ENCODE data around the gene ZNF575. TPM values are rescaled to one million over a fixed set of nuclear protein-coding genes. Genes with fewer than 3 reads are reported as not detected.

The ZNF575 gene
- total RNA-seq, 1 experiment from 2014 or later = 2.8 TPM

DNA sequence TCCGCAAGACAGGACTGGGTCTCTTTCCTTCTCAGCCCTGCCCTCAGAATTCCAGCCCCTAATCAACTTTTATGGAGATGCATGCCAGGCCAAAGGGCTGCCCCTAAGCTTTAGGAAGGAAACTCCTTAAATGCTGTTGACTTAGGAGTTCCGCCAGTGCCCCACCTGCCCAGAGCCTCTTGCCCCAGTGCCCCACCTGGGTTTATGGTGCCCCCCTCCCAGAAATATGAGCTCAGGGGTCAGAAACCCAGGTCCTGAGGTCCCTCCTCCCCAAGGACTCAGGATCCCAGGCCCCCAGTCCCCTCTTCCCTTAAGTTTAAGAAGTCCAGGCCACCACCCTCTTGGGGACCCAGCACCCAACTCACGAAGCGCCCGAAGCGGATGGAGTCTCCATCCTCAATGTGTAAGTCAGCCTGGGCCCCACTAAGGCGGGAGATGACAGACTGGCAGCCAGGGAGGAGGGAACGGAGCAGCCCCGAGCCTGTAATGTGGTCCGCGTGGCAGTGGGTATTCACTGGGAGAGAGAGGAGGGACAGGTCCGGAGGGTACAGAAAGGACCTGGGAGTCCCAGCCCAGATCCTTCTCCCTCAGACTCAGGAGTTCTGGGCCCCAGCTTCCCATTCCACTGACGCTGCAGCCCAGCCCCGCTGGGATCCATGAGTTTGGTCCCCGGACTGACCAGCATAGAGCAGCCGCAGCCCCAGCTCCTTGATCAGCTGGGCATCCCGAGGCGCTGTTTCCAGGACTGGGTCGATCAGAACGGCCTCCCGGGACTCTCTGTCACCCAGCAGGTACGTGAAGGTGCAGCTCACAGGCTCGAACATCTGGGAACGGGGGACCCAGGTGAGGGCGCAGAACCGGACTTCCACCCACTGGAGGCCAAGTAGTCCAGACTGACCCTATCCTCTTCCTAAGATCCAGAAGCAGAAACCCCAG is 6.9 kb upstream of the ZNF575 start:
- Mint-ChIP-seq H3K27me3 (ENCODE audit: unreplicated experiment) (no peaks in the 10 kb centered on the region), H3K4me1 (ENCODE audit: low read depth, unreplicated experiment) (peaks cover 19% of the 10 kb centered on the region), H3K4me3 (ENCODE audit: low read depth, unreplicated experiment) (peak overlapping the region; percentile 96), H3K36me3 (ENCODE audit: insufficient read depth, unreplicated experiment) (peaks cover 31% of the 10 kb centered on the region), H3K9me3 (ENCODE audit: low read depth, unreplicated experiment) (no peaks in the 10 kb centered on the region), H3K27ac (ENCODE audit: unreplicated experiment) (peak overlapping the region; percentile 79)
- no TSS peak for BruUV-seq (replicated peaks)
- intact Hi-C loops (cut with micrococcal nuclease; ENCODE audit: unreplicated experiment) = no loop called here
- CTCF ChIA-PET = interaction anchor here (1.3 kb wide), 1 partner anchor 79 kb away, joined by 5 read pairs; no protein-coding TSS in a partner anchor
- DNase-seq = peak; percentile 48
- TF ChIP-seq, protein P1, sequence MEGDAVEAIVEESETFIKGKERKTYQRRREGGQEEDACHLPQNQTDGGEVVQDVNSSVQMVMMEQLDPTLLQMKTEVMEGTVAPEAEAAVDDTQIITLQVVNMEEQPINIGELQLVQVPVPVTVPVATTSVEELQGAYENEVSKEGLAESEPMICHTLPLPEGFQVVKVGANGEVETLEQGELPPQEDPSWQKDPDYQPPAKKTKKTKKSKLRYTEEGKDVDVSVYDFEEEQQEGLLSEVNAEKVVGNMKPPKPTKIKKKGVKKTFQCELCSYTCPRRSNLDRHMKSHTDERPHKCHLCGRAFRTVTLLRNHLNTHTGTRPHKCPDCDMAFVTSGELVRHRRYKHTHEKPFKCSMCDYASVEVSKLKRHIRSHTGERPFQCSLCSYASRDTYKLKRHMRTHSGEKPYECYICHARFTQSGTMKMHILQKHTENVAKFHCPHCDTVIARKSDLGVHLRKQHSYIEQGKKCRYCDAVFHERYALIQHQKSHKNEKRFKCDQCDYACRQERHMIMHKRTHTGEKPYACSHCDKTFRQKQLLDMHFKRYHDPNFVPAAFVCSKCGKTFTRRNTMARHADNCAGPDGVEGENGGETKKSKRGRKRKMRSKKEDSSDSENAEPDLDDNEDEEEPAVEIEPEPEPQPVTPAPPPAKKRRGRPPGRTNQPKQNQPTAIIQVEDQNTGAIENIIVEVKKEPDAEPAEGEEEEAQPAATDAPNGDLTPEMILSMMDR (IDR thresholded peaks at IDR 0.05; ENCODE audit: unreplicated experiment) = no peak

- Mint-ChIP-seq H3K27me3 (ENCODE audit: unreplicated experiment) (no peaks in the 10 kb centered on the region), H3K36me3 (ENCODE audit: insufficient read depth, unreplicated experiment) (peaks cover 32% of the 10 kb centered on the region), H3K4me3 (ENCODE audit: low read depth, unreplicated experiment) (peak within 1 kb of the TSS; percentile 96), H3K27ac (ENCODE audit: unreplicated experiment) (peak within 1 kb of the TSS; percentile 79), H3K4me1 (ENCODE audit: low read depth, unreplicated experiment) (peaks cover 19% of the 10 kb centered on the region), H3K9me3 (ENCODE audit: low read depth, unreplicated experiment) (no peaks in the 10 kb centered on the region)
- CTCF ChIA-PET = interaction anchor here (1.3 kb wide), 1 partner anchor 80 kb away, joined by 5 read pairs; no protein-coding TSS in a partner anchor
- no TSS peak for BruUV-seq (replicated peaks)
- DNase-seq = peak; percentile 86
- TF ChIP-seq, protein P1 (IDR thresholded peaks at IDR 0.05; ENCODE audit: unreplicated experiment) = no peak
- intact Hi-C loops (cut with micrococcal nuclease; ENCODE audit: unreplicated experiment) = no loop called here
Observed at GRCh38 chr19:43526884-43527859, 5.8 kb upstream of the ZNF575 start, which contains the start of gene ETHE1. Gene ETHE1 (minus strand): TSS chr19:43527201. CDS start chr19:43527177, 24 bp downstream.

- no TSS peak for BruUV-seq (replicated peaks)
- peak overlapping the region; percentile 96 for H3K4me3 Mint-ChIP-seq (ENCODE audit: low read depth, unreplicated experiment)
- DNase-seq = no peak
- CTCF ChIA-PET = interaction anchor here (0.6 to 0.7 kb wide), 4 partner anchors 29 to 237 kb away, joined by 3 to 4 read pairs (median 3); no protein-coding TSS in a partner anchor
- H3K36me3 Mint-ChIP-seq (ENCODE audit: insufficient read depth, unreplicated experiment) = peaks cover 40% of the 10 kb centered on the region
- peak overlapping the region; percentile 79 for H3K27ac Mint-ChIP-seq (ENCODE audit: unreplicated experiment)
- H3K27me3 Mint-ChIP-seq (ENCODE audit: unreplicated experiment) = no peaks in the 10 kb centered on the region
- intact Hi-C loops (cut with micrococcal nuclease; ENCODE audit: unreplicated experiment) = no loop called here
- no peaks in the 10 kb centered on the region for H3K9me3 Mint-ChIP-seq (ENCODE audit: low read depth, unreplicated experiment)
- TF ChIP-seq, protein P1 (IDR thresholded peaks at IDR 0.05; ENCODE audit: unreplicated experiment) = no peak
- peaks cover 14% of the 10 kb centered on the region for H3K4me1 Mint-ChIP-seq (ENCODE audit: low read depth, unreplicated experiment)
Observed at GRCh38 chr19:43527860-43528622, 4.9 kb upstream of the ZNF575 start.

All from Calu3 (cell line).